ENCODE data around the gene STEAP1. TPM values are rescaled to one million over a fixed set of nuclear protein-coding genes. Genes with fewer than 3 reads are reported as not detected.
A peak's percentile ranks its signal among the peaks of the same experiment; 100 is the strongest.

Gene STEAP1
- total RNA-seq, 6 experiments from 2014 or later: 5.0 to 60.4 (median 37.1) TPM

DNA sequence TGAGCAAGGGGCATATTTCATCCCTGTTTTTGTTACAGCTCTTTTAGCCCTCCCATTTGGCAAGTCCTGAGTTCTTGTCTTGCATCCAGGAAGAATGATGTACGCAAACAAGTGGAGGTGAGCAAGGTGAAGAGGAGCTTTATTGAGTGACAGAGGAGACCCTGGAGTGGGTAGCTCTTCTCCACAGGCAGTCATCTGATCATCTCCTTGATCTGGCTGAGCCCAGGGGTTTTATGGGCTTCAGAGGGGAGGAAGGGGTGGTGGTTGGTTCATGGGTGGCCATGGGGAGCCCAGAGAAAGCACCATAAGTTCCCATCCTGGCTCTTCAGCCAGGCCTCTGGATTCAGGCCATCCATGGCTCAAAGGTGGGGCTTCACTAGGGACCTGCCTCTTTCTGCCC, 21.9 kb downstream of the STEAP1 start:
- ATAC-seq: peak in 2 of 4 donors; percentile 20 to 21
- intact Hi-C loops (cut with DNase I): no loop called here
- Histone ChIP-seq H3K4me3 (no peak overlapping the region), H3K27me3 (no peaks in the 10 kb centered on the region), H3K27ac (peak overlapping the region in 2 of 3 donors; percentile 47 to 60), H3K9me3 (no peaks in the 10 kb centered on the region), H3K36me3 (no peaks in the 10 kb centered on the region), H3K4me1 (peaks cover 0 to 46% (median 0%) of the 10 kb centered on the region in 4 donors)
- DNase-seq: peak in 2 of 3 donors; percentile 25 to 50
- TF ChIP-seq, protein P1, sequence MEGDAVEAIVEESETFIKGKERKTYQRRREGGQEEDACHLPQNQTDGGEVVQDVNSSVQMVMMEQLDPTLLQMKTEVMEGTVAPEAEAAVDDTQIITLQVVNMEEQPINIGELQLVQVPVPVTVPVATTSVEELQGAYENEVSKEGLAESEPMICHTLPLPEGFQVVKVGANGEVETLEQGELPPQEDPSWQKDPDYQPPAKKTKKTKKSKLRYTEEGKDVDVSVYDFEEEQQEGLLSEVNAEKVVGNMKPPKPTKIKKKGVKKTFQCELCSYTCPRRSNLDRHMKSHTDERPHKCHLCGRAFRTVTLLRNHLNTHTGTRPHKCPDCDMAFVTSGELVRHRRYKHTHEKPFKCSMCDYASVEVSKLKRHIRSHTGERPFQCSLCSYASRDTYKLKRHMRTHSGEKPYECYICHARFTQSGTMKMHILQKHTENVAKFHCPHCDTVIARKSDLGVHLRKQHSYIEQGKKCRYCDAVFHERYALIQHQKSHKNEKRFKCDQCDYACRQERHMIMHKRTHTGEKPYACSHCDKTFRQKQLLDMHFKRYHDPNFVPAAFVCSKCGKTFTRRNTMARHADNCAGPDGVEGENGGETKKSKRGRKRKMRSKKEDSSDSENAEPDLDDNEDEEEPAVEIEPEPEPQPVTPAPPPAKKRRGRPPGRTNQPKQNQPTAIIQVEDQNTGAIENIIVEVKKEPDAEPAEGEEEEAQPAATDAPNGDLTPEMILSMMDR (IDR thresholded peaks at IDR 0.05): no peak
- TF ChIP-seq POLR2A (IDR thresholded peaks at IDR 0.05): no peak
- no CpG with 5 or more reads among the region's 1 CpG for WGBS (ENCODE audit: insufficient coverage, low coverage, low lambda C conversion rate, missing lambda C conversion rate)

DNA sequence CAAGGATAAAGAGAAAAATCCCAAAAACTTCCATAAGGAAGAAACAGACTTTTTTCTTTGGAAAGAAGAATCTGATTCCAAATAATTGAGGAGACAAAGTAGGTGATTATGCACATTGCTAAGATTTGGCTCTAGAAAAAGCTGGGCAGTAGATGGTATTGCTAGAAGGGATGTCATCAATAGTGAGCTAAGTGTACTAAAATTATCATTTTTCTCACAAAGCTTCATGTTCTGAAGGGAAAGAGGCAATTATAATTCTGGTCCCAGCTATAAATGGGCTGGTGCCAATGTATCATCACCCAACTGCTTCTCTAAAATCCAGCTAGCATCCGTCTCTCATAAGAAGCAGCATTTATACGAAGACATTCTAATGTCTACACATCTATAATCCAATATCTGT, 23.9 kb downstream of the STEAP1 start:
- Histone ChIP-seq H3K36me3 (no peaks in the 10 kb centered on the region), H3K27ac (no peak overlapping the region), H3K27me3 (no peaks in the 10 kb centered on the region), H3K4me3 (no peak overlapping the region), H3K4me1 (peaks cover 0 to 35% (median 0%) of the 10 kb centered on the region in 4 donors), H3K9me3 (no peaks in the 10 kb centered on the region)
- DNase-seq (no peak), ATAC-seq (no peak)
- TF ChIP-seq, protein P1 (IDR thresholded peaks at IDR 0.05): no peak
- TF ChIP-seq POLR2A (IDR thresholded peaks at IDR 0.05): no peak
- intact Hi-C loops (cut with DNase I): no loop called here
- WGBS (ENCODE audit: insufficient coverage, low coverage, low lambda C conversion rate, missing lambda C conversion rate): 95% methylated on average over 2 of the region's 2 CpGs

DNA sequence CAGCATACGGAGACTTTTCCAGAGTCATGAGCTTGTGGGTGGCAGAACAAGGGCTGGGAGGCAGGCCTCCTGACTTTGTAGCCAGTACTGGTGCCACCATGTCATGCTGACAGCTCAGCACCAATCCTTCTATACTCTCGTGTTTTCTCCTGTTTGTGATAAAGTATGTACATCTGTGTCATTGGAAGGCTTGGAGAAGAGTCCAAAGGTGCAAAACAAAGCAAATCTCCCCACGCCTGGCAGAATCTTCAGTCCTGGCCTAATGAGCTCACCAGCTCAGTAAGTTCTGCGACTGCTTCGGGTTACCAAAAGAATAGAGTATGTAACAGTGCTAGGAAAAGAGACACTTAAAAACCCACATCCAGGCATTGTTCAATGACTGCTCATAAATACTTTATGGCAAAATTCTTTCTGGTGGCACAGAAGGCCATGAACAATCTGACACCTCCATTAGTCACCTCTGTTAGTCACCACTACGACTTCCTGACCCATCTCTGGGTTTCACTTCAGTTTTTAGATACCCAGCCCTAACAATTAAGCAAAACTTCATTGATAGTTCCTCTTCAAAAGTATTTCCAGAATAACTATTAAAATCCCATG, 24.5 kb downstream of the STEAP1 start:
- Histone ChIP-seq H3K9me3 (no peaks in the 10 kb centered on the region), H3K27me3 (no peaks in the 10 kb centered on the region), H3K36me3 (no peaks in the 10 kb centered on the region), H3K4me3 (no peak overlapping the region), H3K4me1 (peaks cover 0 to 32% (median 0%) of the 10 kb centered on the region in 4 donors), H3K27ac (no peak overlapping the region)
- ATAC-seq (peak in 3 of 4 donors; percentile 8 to 68 (median 23)), DNase-seq (no peak)
- intact Hi-C loops (cut with DNase I): no loop called here
- WGBS (ENCODE audit: insufficient coverage, low coverage, low lambda C conversion rate, missing lambda C conversion rate): 73% methylated on average over 6 of the region's 6 CpGs
- TF ChIP-seq, protein P1 (IDR thresholded peaks at IDR 0.05): no peak
- no peak for TF ChIP-seq POLR2A (IDR thresholded peaks at IDR 0.05)

DNA sequence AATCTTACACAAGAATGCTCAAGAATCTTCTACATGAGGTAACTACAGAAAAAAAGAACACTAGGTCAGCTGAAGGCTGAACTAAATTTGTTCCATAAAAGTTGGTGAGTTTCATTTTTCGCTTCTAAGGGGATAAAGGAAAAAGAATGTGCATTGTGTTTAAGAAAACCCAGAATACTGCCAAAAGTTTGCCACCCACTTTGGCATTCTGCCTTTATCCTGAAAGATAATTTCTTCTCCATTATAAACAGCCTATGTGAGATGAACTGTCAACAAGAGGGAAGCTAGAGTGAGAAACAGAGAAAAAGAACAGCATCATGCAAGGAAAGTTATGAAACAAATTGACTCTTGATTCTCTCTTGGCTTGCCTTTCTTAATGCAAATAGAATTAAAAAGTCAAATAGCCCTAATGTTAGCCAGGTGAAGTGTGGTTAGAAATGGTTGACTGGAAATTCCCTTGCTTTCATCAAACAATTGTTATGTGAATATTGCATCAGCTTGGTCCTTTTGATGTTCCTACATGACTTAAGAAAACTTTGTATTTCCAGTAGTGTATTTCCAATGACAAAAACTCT, 25.8 kb downstream of the STEAP1 start:
- Histone ChIP-seq H3K9me3 (no peaks in the 10 kb centered on the region), H3K27ac (peak overlapping the region in 2 of 3 donors; percentile 8 to 51), H3K36me3 (no peaks in the 10 kb centered on the region), H3K4me1 (peaks cover 0 to 28% (median 0%) of the 10 kb centered on the region in 4 donors), H3K27me3 (no peaks in the 10 kb centered on the region), H3K4me3 (no peak overlapping the region)
- ATAC-seq: peak in 3 of 4 donors; percentile 50 to 73 (median 57)
- no peak for DNase-seq
- 74% methylated on average over 1 of the region's 1 CpG for WGBS (ENCODE audit: insufficient coverage, low coverage, low lambda C conversion rate, missing lambda C conversion rate)
- TF ChIP-seq, protein P1 (IDR thresholded peaks at IDR 0.05): no peak
- no peak for TF ChIP-seq POLR2A (IDR thresholded peaks at IDR 0.05)
- intact Hi-C loops (cut with DNase I): no loop called here

Data from right lobe of liver (tissue), 6 donors.